ENCODE data around the gene RAD51B. TPM values are rescaled to one million over a fixed set of nuclear protein-coding genes. Genes with fewer than 3 reads are reported as not detected.

The RAD51B gene
- total RNA-seq, 1 experiment from 2014 or later = 29.9 TPM

DNA sequence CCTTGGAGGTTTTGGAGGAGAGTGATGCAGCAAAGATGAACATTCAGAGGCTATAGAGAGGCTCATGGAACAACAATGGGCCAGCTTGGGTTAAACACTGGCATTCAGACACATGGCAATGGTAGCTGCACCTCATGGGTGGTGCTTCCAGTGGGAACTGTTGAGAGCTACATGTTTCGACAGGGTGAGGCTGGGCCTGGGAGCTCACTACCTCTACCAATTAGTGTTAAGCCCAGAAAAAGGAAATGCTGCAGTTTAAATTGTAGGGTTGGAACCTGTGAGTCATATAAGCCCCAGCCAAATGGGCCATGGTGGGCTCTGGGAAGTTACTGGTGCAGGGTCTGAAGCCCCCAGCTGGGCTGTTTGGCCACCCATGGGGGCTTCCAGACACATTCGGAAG lies 693.6 kb downstream of the RAD51B start:
- POLR2A ChIA-PET (ENCODE audit: unreplicated experiment) = interaction anchor here (0.6 kb wide), 2 partner anchors 287 to 801 kb away, joined by 4 to 8 read pairs; no protein-coding TSS in a partner anchor
- no peaks in the 10 kb centered on the region for H3K27me3 ChIP-seq (ENCODE audit: insufficient read depth, low read depth)
- H2AFZ ChIP-seq = no peak overlapping the region
- peaks cover 9% of the 10 kb centered on the region; the same call in 1 of the 2 replicates for H3K79me2 ChIP-seq (ENCODE audit: low read depth)
- CTCF ChIA-PET = no interaction called here
- H3K4me3 ChIP-seq = no peak overlapping the region
- H3K9me3 ChIP-seq (ENCODE audit: insufficient read depth, low read depth) = no peaks in the 10 kb centered on the region
- no TSS peak for BruUV-seq (replicated peaks)
- peak overlapping the region; percentile 61 for H3K4me2 ChIP-seq
- peaks cover 51% of the 10 kb centered on the region for H3F3A ChIP-seq (ENCODE audit: insufficient read depth, low read depth)
- H3K9me2 ChIP-seq (ENCODE audit: insufficient read depth) = no peaks in the 10 kb centered on the region
- DNase-seq = peak in 1 of 2 experiments; percentile 39
- no peaks in the 10 kb centered on the region for H4K20me1 ChIP-seq (ENCODE audit: insufficient read depth)
- TF ChIP-seq, protein P1, sequence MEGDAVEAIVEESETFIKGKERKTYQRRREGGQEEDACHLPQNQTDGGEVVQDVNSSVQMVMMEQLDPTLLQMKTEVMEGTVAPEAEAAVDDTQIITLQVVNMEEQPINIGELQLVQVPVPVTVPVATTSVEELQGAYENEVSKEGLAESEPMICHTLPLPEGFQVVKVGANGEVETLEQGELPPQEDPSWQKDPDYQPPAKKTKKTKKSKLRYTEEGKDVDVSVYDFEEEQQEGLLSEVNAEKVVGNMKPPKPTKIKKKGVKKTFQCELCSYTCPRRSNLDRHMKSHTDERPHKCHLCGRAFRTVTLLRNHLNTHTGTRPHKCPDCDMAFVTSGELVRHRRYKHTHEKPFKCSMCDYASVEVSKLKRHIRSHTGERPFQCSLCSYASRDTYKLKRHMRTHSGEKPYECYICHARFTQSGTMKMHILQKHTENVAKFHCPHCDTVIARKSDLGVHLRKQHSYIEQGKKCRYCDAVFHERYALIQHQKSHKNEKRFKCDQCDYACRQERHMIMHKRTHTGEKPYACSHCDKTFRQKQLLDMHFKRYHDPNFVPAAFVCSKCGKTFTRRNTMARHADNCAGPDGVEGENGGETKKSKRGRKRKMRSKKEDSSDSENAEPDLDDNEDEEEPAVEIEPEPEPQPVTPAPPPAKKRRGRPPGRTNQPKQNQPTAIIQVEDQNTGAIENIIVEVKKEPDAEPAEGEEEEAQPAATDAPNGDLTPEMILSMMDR (conservative IDR thresholded peaks at IDR 0.05) = no peak
- TF ChIP-seq EZH2 (IDR thresholded peaks at IDR 0.05; ENCODE audit: low read depth) = no peak
- H3K27ac ChIP-seq = peak overlapping the region; percentile 83
- H3K36me3 ChIP-seq (ENCODE audit: low read depth) = peaks cover 14% of the 10 kb centered on the region
- H3K4me1 ChIP-seq (replicated peaks; ENCODE audit: insufficient read depth) = peaks cover 61% of the 10 kb centered on the region
- intact Hi-C loops (cut with micrococcal nuclease; ENCODE audit: unreplicated experiment) = loop anchor here (5.0 kb wide), 1 partner anchor 279 kb away; the partner anchor contains the start of gene ZFP36L1

DNA sequence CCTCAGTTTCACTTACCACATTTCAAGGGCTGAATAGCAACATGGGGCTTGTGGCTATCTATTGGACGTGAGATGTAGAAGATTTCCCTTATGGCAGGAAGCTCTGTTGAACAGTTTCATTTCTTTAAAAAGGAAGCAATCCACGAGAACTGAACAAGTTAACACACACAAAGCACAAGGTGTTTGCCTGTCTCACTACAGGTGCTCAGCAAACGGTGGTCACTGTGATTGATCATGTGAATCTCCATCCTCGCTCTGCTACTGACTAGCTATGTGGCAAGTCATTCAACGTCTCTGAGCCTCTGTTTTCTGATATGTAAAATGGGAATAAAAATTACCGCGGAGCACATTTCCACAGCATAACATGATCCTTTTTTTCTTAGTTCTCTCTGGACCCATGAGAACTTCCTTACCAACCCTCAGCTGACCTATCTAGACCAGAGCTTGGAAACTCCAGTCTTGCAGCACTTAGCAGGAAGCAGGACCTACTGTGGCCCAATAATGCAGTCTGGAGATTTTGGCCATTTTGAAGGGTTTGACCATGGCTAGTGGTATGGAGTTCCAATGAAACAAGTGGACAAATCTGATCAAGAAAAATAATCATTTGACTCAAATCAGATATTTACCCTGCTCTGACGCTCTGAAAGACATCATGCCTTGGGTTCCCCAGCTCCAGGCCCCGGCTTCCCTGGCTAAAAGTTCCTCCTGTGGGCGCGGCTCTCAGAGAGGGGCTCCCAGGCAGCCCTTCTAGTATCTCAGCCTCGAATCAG lies 694.4 kb downstream of the RAD51B start:
- H3K27me3 ChIP-seq (ENCODE audit: insufficient read depth, low read depth) = no peaks in the 10 kb centered on the region
- DNase-seq = no peak
- H3K4me1 ChIP-seq (replicated peaks; ENCODE audit: insufficient read depth) = peaks cover 61% of the 10 kb centered on the region
- BruUV-seq (replicated peaks) = TSS peak; percentile 64
- H3K27ac ChIP-seq = peak overlapping the region; percentile 83
- TF ChIP-seq, protein P1 (conservative IDR thresholded peaks at IDR 0.05) = no peak
- no peak for TF ChIP-seq EZH2 (IDR thresholded peaks at IDR 0.05; ENCODE audit: low read depth)
- CTCF ChIA-PET = interaction anchor here (0.6 kb wide), 1 partner anchor 35 kb away, joined by 3 read pairs; no protein-coding TSS in a partner anchor
- no peaks in the 10 kb centered on the region for H3K9me3 ChIP-seq (ENCODE audit: insufficient read depth, low read depth)
- peaks cover 9% of the 10 kb centered on the region; the same call in 1 of the 2 replicates for H3K79me2 ChIP-seq (ENCODE audit: low read depth)
- H3K36me3 ChIP-seq (ENCODE audit: low read depth) = peaks cover 18% of the 10 kb centered on the region
- peaks cover 52% of the 10 kb centered on the region for H3F3A ChIP-seq (ENCODE audit: insufficient read depth, low read depth)
- POLR2A ChIA-PET (ENCODE audit: unreplicated experiment) = no interaction called here
- H3K4me3 ChIP-seq = no peak overlapping the region
- H3K9me2 ChIP-seq (ENCODE audit: insufficient read depth) = no peaks in the 10 kb centered on the region
- intact Hi-C loops (cut with micrococcal nuclease; ENCODE audit: unreplicated experiment) = loop anchor here (1.0 to 5.0 kb wide), 3 partner anchors 34 to 278 kb away; partner anchors contain the start of gene ZFP36L1
- H3K4me2 ChIP-seq = peak overlapping the region; percentile 61
- H4K20me1 ChIP-seq (ENCODE audit: insufficient read depth) = no peaks in the 10 kb centered on the region
- H2AFZ ChIP-seq = no peak overlapping the region

DNA sequence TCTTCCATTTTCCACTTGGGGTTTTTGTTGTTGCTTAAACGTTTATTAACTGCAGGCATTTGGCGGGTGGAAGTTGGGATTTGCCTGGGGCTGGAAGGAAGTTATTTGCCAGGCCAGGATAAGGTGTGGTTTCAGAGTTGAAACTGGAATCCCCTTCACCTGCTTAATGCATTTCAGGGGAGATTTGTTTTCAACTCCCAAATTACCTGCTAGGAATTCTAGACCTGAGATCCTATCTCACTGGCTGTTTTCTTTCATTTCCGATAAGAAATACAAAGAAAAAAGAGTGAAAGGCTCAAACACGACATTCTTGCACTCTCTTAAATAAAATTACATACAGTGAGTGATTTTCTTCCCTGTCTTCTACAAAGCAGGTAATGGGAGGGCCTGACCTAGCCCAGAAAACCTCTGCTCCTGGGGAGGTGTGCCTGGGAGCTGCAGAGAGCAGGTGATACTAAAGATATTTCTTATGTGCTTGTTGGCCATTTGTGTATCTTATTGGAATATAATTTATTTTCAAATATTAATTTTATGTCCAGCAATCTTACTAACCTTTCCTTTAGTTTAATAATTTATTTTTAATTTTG lies 695.1 kb downstream of the RAD51B start:
- ChIA-PET CTCF (no interaction called here), POLR2A (ENCODE audit: unreplicated experiment) (no interaction called here)
- H3K27me3 ChIP-seq (ENCODE audit: insufficient read depth, low read depth) = no peaks in the 10 kb centered on the region
- peak overlapping the region; percentile 9; the same call in 1 of the 2 replicates for H3K4me3 ChIP-seq
- no peaks in the 10 kb centered on the region for H3K9me2 ChIP-seq (ENCODE audit: insufficient read depth)
- peaks cover 10% of the 10 kb centered on the region; the same call in 1 of the 2 replicates for H3K79me2 ChIP-seq (ENCODE audit: low read depth)
- BruUV-seq (replicated peaks) = no TSS peak
- no peaks in the 10 kb centered on the region for H3K9me3 ChIP-seq (ENCODE audit: insufficient read depth, low read depth)
- TF ChIP-seq, protein P1 (conservative IDR thresholded peaks at IDR 0.05) = no peak
- H3K27ac ChIP-seq = peak overlapping the region; percentile 83
- H3K4me2 ChIP-seq = peak overlapping the region; percentile 61
- H3F3A ChIP-seq (ENCODE audit: insufficient read depth, low read depth) = peaks cover 58% of the 10 kb centered on the region
- H4K20me1 ChIP-seq (ENCODE audit: insufficient read depth) = no peaks in the 10 kb centered on the region
- peak; percentile 74 to 91 for DNase-seq
- no peak overlapping the region for H2AFZ ChIP-seq
- H3K4me1 ChIP-seq (replicated peaks; ENCODE audit: insufficient read depth) = peaks cover 64% of the 10 kb centered on the region
- intact Hi-C loops (cut with micrococcal nuclease; ENCODE audit: unreplicated experiment) = loop anchor here (1.0 to 5.0 kb wide), 3 partner anchors 34 to 278 kb away; partner anchors contain the start of gene ZFP36L1
- H3K36me3 ChIP-seq (ENCODE audit: low read depth) = peaks cover 25% of the 10 kb centered on the region
